GM12878 (cell line): ENCODE data around the gene CD96.

Experiments
- CBFB ChIP-seq: IDR thresholded peaks from 2 replicates; pipeline ENCODE4 v1.6.1; 2016; ENCODE audit warnings: antibody characterized with exemption, low read depth
- CTCF ChIP-seq, 3 experiments: IDR thresholded peaks in 2 of 3; conservative IDR thresholded peaks in 1 of 3; 2 replicates each; pipeline ENCODE4 v1.5.1; 2011; ENCODE audit warnings: low read depth in 3 of 3, low read length in 3 of 3, mild to moderate bottlenecking in 3 of 3, control low read depth in 2 of 3, moderate library complexity in 2 of 3, inconsistent platforms in 1 of 3, mixed read lengths in 1 of 3; ENCODE audit not compliant: control insufficient read depth in 2 of 3, insufficient read depth in 1 of 3; ENCODE audit errors: extremely low read depth in 1 of 3
- EP300 ChIP-seq, 2 experiments: fragments of 150-350 bp in 1 of 2; IDR thresholded peaks; 2 replicates each; pipeline ENCODE4 v1.6.1; 2011 to 2012; ENCODE audit warnings: low read depth in 2 of 2, low read length in 2 of 2, borderline replicate concordance in 1 of 2, improper control_type of control experiment in 1 of 2, inconsistent platforms in 1 of 2; ENCODE audit not compliant: control insufficient read depth in 1 of 2
- KDM1A ChIP-seq: fragments of 200-600 bp; sonication (generic); IDR thresholded peaks from 2 replicates; pipeline ENCODE4 v1.6.1; 2016; ENCODE audit warnings: borderline replicate concordance
- MAX ChIP-seq: IDR thresholded peaks from 2 replicates; pipeline ENCODE4 v1.6.1; 2012; ENCODE audit warnings: low read depth, low read length, improper control_type of control experiment
- NFIC ChIP-seq: IDR thresholded peaks from 2 replicates; pipeline ENCODE4 v1.6.1; 2012; ENCODE audit warnings: low read depth, mild to moderate bottlenecking, inconsistent platforms, low read length, moderate library complexity
- NRF1 ChIP-seq: conservative IDR thresholded peaks from 2 replicates; pipeline ENCODE4 v1.6.1; 2011; ENCODE audit warnings: mild to moderate bottlenecking, low read depth, low read length, improper control_type of control experiment
- PML ChIP-seq: IDR thresholded peaks from 2 replicates; pipeline ENCODE4 v1.6.1; 2012; ENCODE audit warnings: low read length, inconsistent platforms
- POLR2A ChIP-seq: IDR thresholded peaks from 2 replicates; pipeline ENCODE4 v1.6.1; 2011; ENCODE audit warnings: low read depth, mild to moderate bottlenecking, low read length
- POLR2AphosphoS2 ChIP-seq: IDR thresholded peaks from 2 replicates; pipeline ENCODE4 v1.6.1; 2011; ENCODE audit warnings: low read depth, mild to moderate bottlenecking, low read length, improper control_type of control experiment, moderate library complexity
- SMAD1 ChIP-seq: fragments of 450-650 bp; IDR thresholded peaks from 2 replicates; pipeline ENCODE4 v1.6.1; 2018; ENCODE audit warnings: mild to moderate bottlenecking, low read depth; ENCODE audit not compliant: partially characterized antibody
- ZNF274 ChIP-seq: IDR thresholded peaks from one replicate; pipeline ENCODE4 v1.8.0; 2011; ENCODE audit not compliant: insufficient read length, insufficient read depth

GRCh38 chr3:111609700-111610099 lies 67.7 kb downstream of the CD96 start:
- no peak for TF ChIP-seq CTCF (IDR thresholded peaks at IDR 0.05 in 2 of 3, conservative IDR thresholded peaks at IDR 0.05 in 1 of 3; ENCODE audit: control insufficient read depth in 2 of 3, extremely low read depth in 1 of 3, insufficient read depth in 1 of 3, low read depth in 3 of 3, low read length in 3 of 3)
- TF ChIP-seq MAX = no peak
- TF ChIP-seq SMAD1 = no peak
- TF ChIP-seq KDM1A = no peak
- TF ChIP-seq POLR2AphosphoS2 = no peak
- no peak for TF ChIP-seq NFIC
- no peak for TF ChIP-seq ZNF274
- TF ChIP-seq POLR2A = no peak
- TF ChIP-seq NRF1 = no peak
- TF ChIP-seq CBFB = no peak
- TF ChIP-seq PML = no peak
- no peak for TF ChIP-seq EP300 (IDR thresholded peaks at IDR 0.05; ENCODE audit: borderline replicate concordance in 1 of 2, control insufficient read depth in 1 of 2, low read depth in 2 of 2, low read length in 2 of 2)
